ENCODE results near the gene COL13A1.
A peak's percentile ranks its signal among the peaks of the same experiment; 100 is the strongest.

COL13A1 gene

GRCh38 chr10:69801434-69802315 is at the start of gene COL13A1:
Gene COL13A1, plus strand, starts transcription at chr10:69801906. Its CDS starts 518 bp downstream, at chr10:69802424.
- DNase-seq (ENCODE audit: low read depth), result peak; percentile 53

- no peak for DNase-seq (ENCODE audit: low read depth)
These were observed 49.2 kb upstream of the COL13A1 start for GRCh38 chr10:69752479-69752878.

GRCh38 chr10:69756279-69756678 is 45.4 kb upstream of the COL13A1 start:
- no peak for DNase-seq (ENCODE audit: low read depth)

GRCh38 chr10:69757206-69757552 is 44.5 kb upstream of the COL13A1 start:
- no peak for DNase-seq (ENCODE audit: low read depth)

GRCh38 chr10:69757553-69758309 is 44.0 kb upstream of the COL13A1 start:
- DNase-seq (ENCODE audit: low read depth), result peak; percentile 89

- no peak for DNase-seq (ENCODE audit: low read depth)
These were observed 43.4 kb upstream of the COL13A1 start for GRCh38 chr10:69758310-69758728.

- DNase-seq (ENCODE audit: low read depth), result no peak
These were observed 42.1 kb upstream of the COL13A1 start for GRCh38 chr10:69759641-69760040.

GRCh38 chr10:69760072-69760471 is 41.6 kb upstream of the COL13A1 start:
- DNase-seq (ENCODE audit: low read depth), result no peak

- no peak for DNase-seq (ENCODE audit: low read depth)
These were observed 40.4 kb upstream of the COL13A1 start for GRCh38 chr10:69761320-69761719.

GRCh38 chr10:69766161-69766910 is 35.4 kb upstream of the COL13A1 start:
- DNase-seq (ENCODE audit: low read depth), result peak; percentile 54

- DNase-seq (ENCODE audit: low read depth), result no peak
These were observed 33.9 kb upstream of the COL13A1 start for GRCh38 chr10:69767793-69768192.

- DNase-seq (ENCODE audit: low read depth), result no peak
These were observed 33.3 kb upstream of the COL13A1 start for GRCh38 chr10:69768386-69768785.

GRCh38 chr10:69769395-69769992 is 32.2 kb upstream of the COL13A1 start:
- peak; percentile 69 for DNase-seq (ENCODE audit: low read depth)

GRCh38 chr10:69772933-69773704 is 28.6 kb upstream of the COL13A1 start:
- DNase-seq (ENCODE audit: low read depth), result no peak

GRCh38 chr10:69774596-69774995 is 27.1 kb upstream of the COL13A1 start:
- no peak for DNase-seq (ENCODE audit: low read depth)

- DNase-seq (ENCODE audit: low read depth), result no peak
These were observed 21.6 kb upstream of the COL13A1 start for GRCh38 chr10:69780077-69780476.

- no peak for DNase-seq (ENCODE audit: low read depth)
These were observed 20.1 kb upstream of the COL13A1 start for GRCh38 chr10:69781576-69781975.

GRCh38 chr10:69783515-69783914 is 18.2 kb upstream of the COL13A1 start:
- no peak for DNase-seq (ENCODE audit: low read depth)

- peak; percentile 37 for DNase-seq (ENCODE audit: low read depth)
These were observed 14.9 kb upstream of the COL13A1 start for GRCh38 chr10:69786791-69787190.

GRCh38 chr10:69787681-69788080 is 14.0 kb upstream of the COL13A1 start:
- DNase-seq (ENCODE audit: low read depth), result no peak

GRCh38 chr10:69789164-69789576 is 12.5 kb upstream of the COL13A1 start:
- DNase-seq (ENCODE audit: low read depth), result no peak
